Endothelial cell of umbilical vein (primary cell): ENCODE data around the gene BMPR1A. TPM values are rescaled to one million over a fixed set of nuclear protein-coding genes. Genes with fewer than 3 reads are reported as not detected.

Source experiments
- BruUV-seq: library from RNA; stranded (reverse); fragments of 400-500 nt; replicated peaks from 2 replicates; lab custom pipeline; 2021; lab: Mats Ljungman, UMichigan
- CTCF ChIA-PET: fragments of 300-600, 350-600 bp; sonication (Branson Sonifier 250); formaldehyde crosslinking; loops from one replicate; lab custom pipeline; 2021; ENCODE audit warnings: antibody characterized with exemption, inconsistent platforms; lab: Charles Lee
- POLR2A ChIA-PET: fragments of 300-600, 350-600 bp; sonication (Branson Sonifier 250); formaldehyde crosslinking; loops from one replicate; lab custom pipeline; 2021; ENCODE audit warnings: antibody characterized with exemption, inconsistent platforms; lab: Charles Lee
- DNase-seq: peaks from one replicate; pipeline ENCODE4 v3.0.0-alpha.2; 2011; ENCODE audit warnings: low read depth, low spot score
- FAIRE-seq: peaks from 2 replicates; lab custom pipeline; 2011; peaks lifted over from hg19 to GRCh38; lab: Jason Lieb, UNC
- H2AFZ ChIP-seq: 2 replicates; pipeline ENCODE4 v1.6.0; 2012; ENCODE audit warnings: low read depth, low read length, control low read depth, inconsistent platforms
- H3K27ac ChIP-seq: 2 replicates; pipeline ENCODE4 v1.5.1; 2011; ENCODE audit warnings: low read depth, mild to moderate bottlenecking, control low read depth, low read length, moderate library complexity; ENCODE audit not compliant: insufficient read depth
- H3K27me3 ChIP-seq, 2 experiments: 2 replicates each; pipeline versions ENCODE4 v1.6.0 to v1.6.1; 2011; ENCODE audit warnings: low read length in 2 of 2, mixed read lengths in 1 of 2; ENCODE audit not compliant: control insufficient read depth in 2 of 2, insufficient read depth in 2 of 2
- H3K36me3 ChIP-seq, 2 experiments: 2 replicates in 1 of 2; 3 replicates in 1 of 2; pipeline ENCODE4 v1.5.1; 2011; ENCODE audit warnings: low read length in 2 of 2, mild to moderate bottlenecking in 1 of 2, moderate library complexity in 1 of 2; ENCODE audit not compliant: control insufficient read depth in 2 of 2, insufficient read depth in 2 of 2; ENCODE audit errors: extremely low read depth in 1 of 2
- H3K4me1 ChIP-seq: 3 replicates; pipeline ENCODE4 v1.5.1; 2011; ENCODE audit warnings: mild to moderate bottlenecking, low read length; ENCODE audit not compliant: control insufficient read depth, insufficient read depth; ENCODE audit errors: extremely low read depth
- H3K4me2 ChIP-seq: 2 replicates; pipeline ENCODE4 v1.6.1; 2011; ENCODE audit warnings: low read length, control low read depth, mixed read lengths; ENCODE audit not compliant: insufficient read depth
- H3K4me3 ChIP-seq, 3 experiments: fragments of 200-600 bp in 1 of 3; sonication (generic), shearing (Covaris generic) in 1 of 3; replicated peaks in 1 of 3; 2 replicates each; pipeline ENCODE4 v1.5.1; 2011 to 2016; ENCODE audit warnings: control low read depth in 3 of 3, low read length in 3 of 3, mild to moderate bottlenecking in 2 of 3, inconsistent platforms in 1 of 3, low read depth in 1 of 3, moderate library complexity in 1 of 3; ENCODE audit not compliant: insufficient read depth in 1 of 3
- H3K79me2 ChIP-seq: 2 replicates; pipeline ENCODE4 v1.6.0; 2012; ENCODE audit warnings: low read length, inconsistent platforms; ENCODE audit not compliant: control insufficient read depth, insufficient read depth
- H3K9ac ChIP-seq: replicated peaks from 2 replicates; pipeline ENCODE3; 2011; ENCODE audit warnings: low read length, control low read depth; ENCODE audit not compliant: insufficient read depth; ENCODE audit errors: extremely low read depth
- H3K9me1 ChIP-seq: replicated peaks from 3 replicates; pipeline ENCODE4 v1.6.0; 2011; ENCODE audit warnings: mild to moderate bottlenecking, low read length; ENCODE audit not compliant: control insufficient read depth, insufficient read depth; ENCODE audit errors: extremely low read depth
- H3K9me3 ChIP-seq: replicated peaks from 2 replicates; pipeline ENCODE4 v1.5.1; 2012; ENCODE audit warnings: low read length, inconsistent platforms; ENCODE audit not compliant: control insufficient read depth, insufficient read depth
- H4K20me1 ChIP-seq: replicated peaks from 2 replicates; pipeline ENCODE3; 2011; ENCODE audit warnings: mild to moderate bottlenecking, low read length; ENCODE audit not compliant: control insufficient read depth, insufficient read depth; ENCODE audit errors: extremely low read depth
- CTCF ChIP-seq, 2 donors: IDR thresholded peaks; 1 replicate in 1 of 2; 2 replicates in 1 of 2; pipeline ENCODE4 v1.5.1; 2011; ENCODE audit warnings: low read length in 2 of 2, mild to moderate bottlenecking in 2 of 2, moderate library complexity in 2 of 2, control low read depth in 1 of 2, inconsistent platforms in 1 of 2, low read depth in 1 of 2; ENCODE audit not compliant: insufficient read depth in 1 of 2; ENCODE audit errors: extremely low read depth in 1 of 2
- EZH2 ChIP-seq: IDR thresholded peaks from 2 replicates; pipeline ENCODE4 v1.6.1; 2012; ENCODE audit warnings: borderline replicate concordance, low read depth, mild to moderate bottlenecking, moderate library complexity, low read length, inconsistent platforms; ENCODE audit not compliant: severe bottlenecking
- FOS ChIP-seq: IDR thresholded peaks from 2 replicates; pipeline ENCODE4 v1.6.1; 2011; ENCODE audit warnings: mild to moderate bottlenecking, low read length, moderate library complexity, borderline replicate concordance; ENCODE audit not compliant: insufficient read depth
- GATA2 ChIP-seq: IDR thresholded peaks from 2 replicates; pipeline ENCODE4 v1.7.0; 2011; ENCODE audit warnings: low read depth, mild to moderate bottlenecking, moderate library complexity, mixed read lengths, low read length; ENCODE audit not compliant: insufficient read length, insufficient read depth
- JUN ChIP-seq: IDR thresholded peaks from 2 replicates; pipeline ENCODE4 v1.6.1; 2011; ENCODE audit warnings: borderline replicate concordance, low read depth; ENCODE audit not compliant: insufficient read length, insufficient read depth
- MAX ChIP-seq: IDR thresholded peaks from 2 replicates; pipeline ENCODE4 v1.6.1; 2011; ENCODE audit not compliant: insufficient read depth, insufficient read length
- MYC ChIP-seq: IDR thresholded peaks from one replicate; pipeline ENCODE4 v1.6.1; 2011; ENCODE audit warnings: mild to moderate bottlenecking, low read depth, low read length
- POLR2A ChIP-seq: IDR thresholded peaks from 2 replicates; pipeline ENCODE4 v1.6.1; 2012; ENCODE audit warnings: low read depth, mild to moderate bottlenecking, control low read depth, low read length
- POLR2AphosphoS5 ChIP-seq: IDR thresholded peaks from 2 replicates; pipeline ENCODE4 v1.6.1; 2012; ENCODE audit warnings: low read depth, mild to moderate bottlenecking, control low read depth, low read length, moderate library complexity; ENCODE audit not compliant: insufficient read depth
- dilution Hi-C: fragments of 300-500 bp; cut with MboI; formaldehyde crosslinking; loops from one replicate; pipeline ENCODE4 v1.15.0; 2019; ENCODE audit warnings: low sequenced_read_pairs; ENCODE audit not compliant: extremely low pct_ligation_motif_present
- intact Hi-C: fragments of 100-400 bp; cut with micrococcal nuclease; formaldehyde crosslinking; loops from one replicate; pipeline ENCODE4 v1.10.0; 2022
- polyA plus RNA-seq, 4 experiments: library from polyadenylated mRNA; depleted of rRNA in 3 of 4; stranded (reverse) in 3 of 4; unstranded in 1 of 4; fragments of >200 nt; gene quantifications; 2 replicates each; pipeline versions ENCODE4 v1.2.1 to v1.2.3, GENCODE V29; 2011 to 2012; ENCODE audit warnings: missing spikeins in 1 of 4
- total RNA-seq: library from RNA; stranded (reverse); gene quantifications from 2 replicates; pipeline ENCODE4 v1.2.3, GENCODE V29; 2021

Gene BMPR1A
- total and polyA plus RNA-seq, 2 donors (not counting 3 experiments of a cell fraction or from before 2014, with no cell fraction given) = not detected

- Histone ChIP-seq H3K9ac (no peak overlapping the region), H2AFZ (no peak overlapping the region), H3K9me3 (no peaks in the 10 kb centered on the region), H3K4me3 (no peak overlapping the region), H4K20me1 (no peaks in the 10 kb centered on the region), H3K4me2 (no peak overlapping the region), H3K9me1 (no peaks in the 10 kb centered on the region), H3K27ac (no peak overlapping the region), H3K4me1 (no peaks in the 10 kb centered on the region), H3K27me3 (peaks cover 32 to 53% of the 10 kb centered on the region in 2 experiments), H3K79me2 (no peaks in the 10 kb centered on the region), H3K36me3 (no peaks in the 10 kb centered on the region)
- no peak for FAIRE-seq
- no peak for DNase-seq
- intact Hi-C loops (no loop called here), dilution Hi-C loops (no loop called here)
- TF ChIP-seq GATA2 (no peak), FOS (no peak), EZH2 (no peak), MYC (no peak), CTCF (IDR thresholded peaks at IDR 0.05; ENCODE audit: extremely low read depth in 1 of 2, insufficient read depth in 1 of 2, low read depth in 1 of 2, low read length in 2 of 2) (no peak), POLR2A (no peak), JUN (no peak), POLR2AphosphoS5 (no peak), MAX (no peak)
- BruUV-seq = no TSS peak
- POLR2A ChIA-PET = no interaction called here
- CTCF ChIA-PET = interaction anchor here (1.5 to 1.6 kb wide), 2 partner anchors 10 to 21 kb away, joined by 3 to 5 read pairs; no protein-coding TSS in a partner anchor
These were observed 73.7 kb downstream of the BMPR1A start for GRCh38 chr10:86830043-86830591.
